WTC11 (cell line): ENCODE data around the gene ZNF652. TPM values are rescaled to one million over a fixed set of nuclear protein-coding genes. Genes with fewer than 3 reads are reported as not detected.

Experiments
- microRNA-seq: library from miRNA; unstranded; fragments of <30 nt; microRNA quantifications from one replicate; pipeline ENCODE4 v1.2.0, GENCODE V29; 2022; ENCODE audit warnings: borderline number of aligned reads
- total RNA-seq: library from RNA; stranded (reverse); gene quantifications from 3 replicates; pipeline ENCODE4 v1.2.3, GENCODE V29; 2021

The ZNF652 gene
- total RNA-seq, 1 experiment from 2014 or later: 40.8 TPM

Small RNA genes lying within 50 kb of the gene (microRNA-seq; reads per million reads assigned to microRNA genes)
- gene MIR6129: not detected

Other genes with a start within 250 kb of the ZNF652 start
- gene B4GALNT2, start 229.5 kb downstream of the ZNF652 start, total RNA-seq: 0.02 to 0.04 TPM (median 0.02 TPM) in 3 replicates
- gene GNGT2, start 151.7 kb downstream of the ZNF652 start, total RNA-seq: 0.34 to 0.70 TPM (median 0.50 TPM) in 3 replicates
- 1.2 to 1.6 TPM (median 1.5 TPM) in 3 replicates for gene ABI3, start 151.5 kb downstream of the ZNF652 start, total RNA-seq
- 0.81 to 1.1 TPM (median 0.85 TPM) in 3 replicates for gene PHOSPHO1, start 131.5 kb downstream of the ZNF652 start, total RNA-seq
- gene PHB1, start 52.6 kb upstream of the ZNF652 start, total RNA-seq: 350 to 375 TPM (median 362 TPM) in 3 replicates
- 11.3 to 12.4 TPM (median 12.1 TPM) in 3 replicates for gene NGFR, start 133.0 kb upstream of the ZNF652 start, total RNA-seq
- gene NXPH3, start 213.6 kb upstream of the ZNF652 start, total RNA-seq: 2.3 to 3.4 TPM (median 2.4 TPM) in 3 replicates